Neutrophil (primary cell): Measurements from ENCODE around the gene FDX1.
"Not testable (repeated sequence)": the region's sequence is repeated elsewhere in the genome, so short reads cannot be mapped to it uniquely, and the experiment has no call there.

ENCODE experiments used
- H3K27ac ChIP-seq: fragments of 200-600 bp; sonication (generic); 2 replicates; pipeline ENCODE4 v1.5.1; 2016; ENCODE audit warnings: mild to moderate bottlenecking, moderate library complexity
- H3K27me3 ChIP-seq: fragments of 200-600 bp; sonication (generic); 2 replicates; pipeline ENCODE4 v1.6.0; 2016; ENCODE audit warnings: mild to moderate bottlenecking
- H3K36me3 ChIP-seq: fragments of 200-600 bp; sonication (generic); 2 replicates; pipeline ENCODE4 v1.5.1; 2017
- H3K4me1 ChIP-seq, 2 experiments: fragments of 200-600 bp in 1 of 2; sonication (generic) in 1 of 2; 1 replicate in 1 of 2; 2 replicates in 1 of 2; pipeline versions ENCODE4 v1.5.1 to v1.6.1; 2013 to 2016; ENCODE audit warnings: low read depth in 1 of 2, low read length in 1 of 2, mild to moderate bottlenecking in 1 of 2, moderate library complexity in 1 of 2; ENCODE audit not compliant: control insufficient read depth in 1 of 2, insufficient read depth in 1 of 2
- H3K4me3 ChIP-seq, 2 experiments: fragments of 200-600 bp in 1 of 2; sonication (generic) in 1 of 2; 1 replicate in 1 of 2; 2 replicates in 1 of 2; pipeline ENCODE4 v1.5.1; 2013 to 2016; ENCODE audit warnings: low read depth in 1 of 2, low read length in 1 of 2, mild to moderate bottlenecking in 1 of 2, moderate library complexity in 1 of 2
- H3K9me3 ChIP-seq: fragments of 200-600 bp; sonication (generic); 2 replicates; pipeline ENCODE4 v1.5.1; 2016
- CTCF ChIP-seq: fragments of 200-600 bp; sonication (generic); IDR thresholded peaks from 2 replicates; pipeline ENCODE4 v1.5.1; 2016; ENCODE audit warnings: antibody characterized with exemption

Gene FDX1

GRCh38 chr11:110407315-110407714 is 22.4 kb upstream of the FDX1 start:
- H3K4me1 ChIP-seq: peaks cover 0 to 4% of the 10 kb centered on the region in 2 experiments
- no peak overlapping the region for H3K27ac ChIP-seq
- H3K4me3 ChIP-seq: no peak overlapping the region
- no peaks in the 10 kb centered on the region for H3K27me3 ChIP-seq
- no peaks in the 10 kb centered on the region for H3K9me3 ChIP-seq
- no peak for TF ChIP-seq CTCF
- H3K36me3 ChIP-seq: no peaks in the 10 kb centered on the region

GRCh38 chr11:110409174-110409573 is 20.6 kb upstream of the FDX1 start:
- Histone ChIP-seq H3K27ac (no peak overlapping the region), H3K36me3 (no peaks in the 10 kb centered on the region), H3K9me3 (no peaks in the 10 kb centered on the region), H3K27me3 (no peaks in the 10 kb centered on the region), H3K4me1 (peaks cover 0 to 4% of the 10 kb centered on the region in 2 experiments), H3K4me3 (no peak overlapping the region)
- TF ChIP-seq CTCF: no peak

GRCh38 chr11:110410651-110411050 is 19.1 kb upstream of the FDX1 start:
- peaks cover 0 to 4% of the 10 kb centered on the region in 2 experiments for H3K4me1 ChIP-seq
- H3K27me3 ChIP-seq: no peaks in the 10 kb centered on the region
- no peaks in the 10 kb centered on the region for H3K9me3 ChIP-seq
- TF ChIP-seq CTCF: no peak
- no peaks in the 10 kb centered on the region for H3K36me3 ChIP-seq
- no peak overlapping the region for H3K4me3 ChIP-seq
- no peak overlapping the region for H3K27ac ChIP-seq

- Histone ChIP-seq H3K36me3 (no peaks in the 10 kb centered on the region), H3K27me3 (no peaks in the 10 kb centered on the region), H3K9me3 (no peaks in the 10 kb centered on the region), H3K4me3 (no peak overlapping the region), H3K27ac (no peak overlapping the region), H3K4me1 (no peaks in the 10 kb centered on the region)
- TF ChIP-seq CTCF: no peak
Measured at GRCh38 chr11:110415081-110415480, 14.7 kb upstream of the FDX1 start.

GRCh38 chr11:110421658-110422057 is 8.1 kb upstream of the FDX1 start:
- not testable (repeated sequence) for H3K36me3 ChIP-seq, H3K4me1 ChIP-seq, H3K27ac ChIP-seq, H3K27me3 ChIP-seq, H3K9me3 ChIP-seq, H3K4me3 ChIP-seq

- no peak for TF ChIP-seq CTCF
- H3K36me3 ChIP-seq: no peaks in the 10 kb centered on the region
- H3K27ac ChIP-seq: no peak overlapping the region
- H3K4me3 ChIP-seq: no peak overlapping the region
- no peaks in the 10 kb centered on the region for H3K9me3 ChIP-seq
- H3K4me1 ChIP-seq: no peaks in the 10 kb centered on the region
- no peaks in the 10 kb centered on the region for H3K27me3 ChIP-seq
Measured at GRCh38 chr11:110422306-110422905, 7.3 kb upstream of the FDX1 start.
